Neural cell (in vitro differentiated cells): ENCODE data around the gene FAM185A. TPM values are rescaled to one million over a fixed set of nuclear protein-coding genes. Genes with fewer than 3 reads are reported as not detected.
"Not testable (repeated sequence)": the region's sequence is repeated elsewhere in the genome, so short reads cannot be mapped to it uniquely, and the experiment has no call there.

Source experiments
- H2AFZ ChIP-seq: fragments of 200-600, 300-800 bp; sonication (generic), shearing (Covaris generic); 2 replicates; pipeline ENCODE4 v1.6.0; 2014; ENCODE audit warnings: low read depth, mild to moderate bottlenecking, antibody characterized with exemption, low read length, moderate library complexity
- H3F3A ChIP-seq: fragments of 200-600 bp; shearing (Covaris generic); 2 replicates; pipeline ENCODE4 v1.6.1; 2016; ENCODE audit warnings: mild to moderate bottlenecking, moderate library complexity, mixed read lengths, antibody characterized with exemption, low read length; ENCODE audit not compliant: insufficient read depth, poor library complexity, severe bottlenecking
- H3K27ac ChIP-seq: fragments of 200-600, 300-800 bp; sonication (generic), shearing (Covaris generic); 2 replicates; pipeline ENCODE4 v1.5.1; 2014; ENCODE audit warnings: mild to moderate bottlenecking, low read length, moderate library complexity
- H3K27me3 ChIP-seq: fragments of 300-800, 200-600 bp; sonication (generic), shearing (Covaris generic); 2 replicates; pipeline ENCODE4 v1.6.0; 2014; ENCODE audit warnings: mild to moderate bottlenecking, low read depth, low read length, moderate library complexity; ENCODE audit not compliant: insufficient read depth
- H3K36me3 ChIP-seq: fragments of 300-800, 200-600 bp; sonication (generic), shearing (Covaris generic); 2 replicates; pipeline ENCODE4 v1.5.1; 2014; ENCODE audit warnings: mild to moderate bottlenecking, antibody characterized with exemption, low read length, moderate library complexity; ENCODE audit not compliant: insufficient read depth
- H3K4me2 ChIP-seq: fragments of 300-800, 200-600 bp; sonication (generic), shearing (Covaris generic); 2 replicates; pipeline ENCODE4 v1.6.0; 2014; ENCODE audit warnings: mild to moderate bottlenecking, low read length
- H3K4me3 ChIP-seq: fragments of 300-800, 200-600 bp; sonication (generic), shearing (Covaris generic); 2 replicates; pipeline ENCODE4 v1.5.1; 2014; ENCODE audit warnings: mild to moderate bottlenecking, low read length, moderate library complexity
- H3K79me2 ChIP-seq: fragments of 200-600 bp; shearing (Covaris generic); replicated peaks from 2 replicates; pipeline ENCODE4 v1.6.0; 2014; ENCODE audit warnings: mild to moderate bottlenecking, low read length, moderate library complexity; ENCODE audit not compliant: insufficient read depth
- H3K9ac ChIP-seq: fragments of 300-800, 200-600 bp; sonication (generic), shearing (Covaris generic); 2 replicates; pipeline ENCODE4 v1.6.1; 2016; ENCODE audit warnings: mild to moderate bottlenecking, low read length, mixed read lengths
- H3K9me2 ChIP-seq: fragments of 200-600 bp; shearing (Covaris generic); 2 replicates; pipeline ENCODE4 v1.6.1; 2016; ENCODE audit warnings: mild to moderate bottlenecking, low read length, mixed read lengths; ENCODE audit not compliant: insufficient read depth
- H3K9me3 ChIP-seq: fragments of 200-600, 300-800 bp; sonication (generic), shearing (Covaris generic); 2 replicates; pipeline ENCODE4 v1.6.1; 2016; ENCODE audit warnings: mild to moderate bottlenecking, mixed run types, low read length, moderate library complexity, mixed read lengths
- H4K20me1 ChIP-seq: fragments of 200-600 bp; shearing (Covaris generic); 2 replicates; pipeline ENCODE4 v1.6.1; 2016; ENCODE audit warnings: mild to moderate bottlenecking, mixed run types; ENCODE audit not compliant: insufficient read depth
- polyA plus RNA-seq: library from polyadenylated mRNA; depleted of rRNA; stranded (reverse); fragments of >200 nt; gene quantifications from 2 replicates; pipeline ENCODE4 v1.2.3, GENCODE V29; 2014
- TF ChIP-seq, protein P1 (sequence below): fragments of 450-650 bp; IDR thresholded peaks from 2 replicates; pipeline ENCODE4 v1.5.1; 2014; ENCODE audit warnings: antibody characterized with exemption, mild to moderate bottlenecking, moderate library complexity; ENCODE audit not compliant: poor library complexity, severe bottlenecking

Gene FAM185A
- polyA plus RNA-seq, 1 donor from 2014 or later, result 26.3 TPM

DNA sequence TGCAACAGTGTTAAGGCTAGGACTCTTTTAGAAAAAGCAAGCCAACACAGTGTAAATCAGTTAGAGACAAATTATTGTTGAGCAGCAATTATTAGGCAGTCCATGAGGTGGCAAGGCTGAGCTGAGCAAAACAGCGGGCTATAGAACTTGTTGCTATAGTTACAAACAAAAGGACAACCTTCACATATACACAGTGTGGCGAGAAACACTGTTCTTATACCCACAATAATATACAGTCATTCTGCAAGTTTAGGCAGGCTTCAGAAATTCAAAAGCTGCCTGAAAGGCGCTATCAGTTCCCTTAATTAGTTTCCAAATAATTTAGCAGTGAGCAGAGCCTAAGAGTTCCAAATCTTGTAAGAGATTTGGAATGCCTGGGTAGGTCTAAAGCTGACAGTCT lies 33.1 kb upstream of the FAM185A start:
- not testable (repeated sequence) for H2AFZ ChIP-seq, H3K79me2 ChIP-seq, H3K27me3 ChIP-seq, H3K4me2 ChIP-seq, H3K9me2 ChIP-seq, H3K4me3 ChIP-seq, H3F3A ChIP-seq, H3K9me3 ChIP-seq, H3K36me3 ChIP-seq, H3K9ac ChIP-seq, H4K20me1 ChIP-seq
- TF ChIP-seq, protein P1, sequence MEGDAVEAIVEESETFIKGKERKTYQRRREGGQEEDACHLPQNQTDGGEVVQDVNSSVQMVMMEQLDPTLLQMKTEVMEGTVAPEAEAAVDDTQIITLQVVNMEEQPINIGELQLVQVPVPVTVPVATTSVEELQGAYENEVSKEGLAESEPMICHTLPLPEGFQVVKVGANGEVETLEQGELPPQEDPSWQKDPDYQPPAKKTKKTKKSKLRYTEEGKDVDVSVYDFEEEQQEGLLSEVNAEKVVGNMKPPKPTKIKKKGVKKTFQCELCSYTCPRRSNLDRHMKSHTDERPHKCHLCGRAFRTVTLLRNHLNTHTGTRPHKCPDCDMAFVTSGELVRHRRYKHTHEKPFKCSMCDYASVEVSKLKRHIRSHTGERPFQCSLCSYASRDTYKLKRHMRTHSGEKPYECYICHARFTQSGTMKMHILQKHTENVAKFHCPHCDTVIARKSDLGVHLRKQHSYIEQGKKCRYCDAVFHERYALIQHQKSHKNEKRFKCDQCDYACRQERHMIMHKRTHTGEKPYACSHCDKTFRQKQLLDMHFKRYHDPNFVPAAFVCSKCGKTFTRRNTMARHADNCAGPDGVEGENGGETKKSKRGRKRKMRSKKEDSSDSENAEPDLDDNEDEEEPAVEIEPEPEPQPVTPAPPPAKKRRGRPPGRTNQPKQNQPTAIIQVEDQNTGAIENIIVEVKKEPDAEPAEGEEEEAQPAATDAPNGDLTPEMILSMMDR, result peak; percentile 15
- peak overlapping the region; percentile 24 for H3K27ac ChIP-seq

DNA sequence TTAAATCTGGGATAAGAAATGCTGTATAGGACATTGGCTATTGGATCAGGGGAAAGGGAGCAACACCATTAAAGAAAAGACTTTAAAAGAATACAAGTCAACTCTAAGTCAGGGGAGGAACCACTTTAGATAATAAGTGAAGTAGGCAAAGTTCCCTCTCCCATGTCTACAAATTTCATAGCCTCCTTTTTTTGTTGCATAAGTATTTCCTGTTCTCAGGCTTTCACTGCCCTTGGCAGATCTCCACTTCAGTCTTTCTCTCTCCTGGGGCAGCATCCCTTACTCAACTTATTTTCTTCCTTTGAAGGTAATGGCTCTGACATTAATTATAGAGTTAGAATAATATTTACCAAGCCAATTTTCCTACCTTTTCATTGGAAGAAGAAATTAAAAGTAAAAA lies 30.3 kb upstream of the FAM185A start:
- H3K79me2 ChIP-seq, H3K4me2 ChIP-seq, H3K9me3 ChIP-seq, H2AFZ ChIP-seq, H3K9me2 ChIP-seq, H3K9ac ChIP-seq, H3K27ac ChIP-seq, H3K36me3 ChIP-seq, H3K27me3 ChIP-seq, H3K4me3 ChIP-seq, H3F3A ChIP-seq, H4K20me1 ChIP-seq: not testable (repeated sequence)

DNA sequence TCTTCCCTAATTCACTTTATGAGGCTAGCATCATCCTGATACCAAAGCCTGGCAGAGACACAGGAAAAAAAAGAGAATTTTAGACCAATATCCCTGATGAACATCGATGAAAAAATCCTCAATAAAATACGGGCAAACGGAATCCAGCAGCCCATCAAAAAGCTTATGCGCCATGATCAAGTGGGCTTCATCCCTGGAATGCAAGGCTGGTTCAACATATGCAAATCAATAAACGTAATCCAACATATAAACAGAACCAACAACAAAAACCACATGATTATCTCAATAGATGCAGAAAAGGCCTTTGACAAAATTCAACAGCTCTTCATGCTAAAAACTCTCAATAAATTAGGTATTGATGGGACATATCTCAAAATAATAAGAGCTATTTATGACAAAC lies 22.6 kb upstream of the FAM185A start:
- not testable (repeated sequence) for H3K36me3 ChIP-seq, H3F3A ChIP-seq, H3K9me3 ChIP-seq, H3K9ac ChIP-seq, H3K27ac ChIP-seq, H3K4me3 ChIP-seq, H3K79me2 ChIP-seq, H2AFZ ChIP-seq, H3K27me3 ChIP-seq, H3K4me2 ChIP-seq, H4K20me1 ChIP-seq, H3K9me2 ChIP-seq

DNA sequence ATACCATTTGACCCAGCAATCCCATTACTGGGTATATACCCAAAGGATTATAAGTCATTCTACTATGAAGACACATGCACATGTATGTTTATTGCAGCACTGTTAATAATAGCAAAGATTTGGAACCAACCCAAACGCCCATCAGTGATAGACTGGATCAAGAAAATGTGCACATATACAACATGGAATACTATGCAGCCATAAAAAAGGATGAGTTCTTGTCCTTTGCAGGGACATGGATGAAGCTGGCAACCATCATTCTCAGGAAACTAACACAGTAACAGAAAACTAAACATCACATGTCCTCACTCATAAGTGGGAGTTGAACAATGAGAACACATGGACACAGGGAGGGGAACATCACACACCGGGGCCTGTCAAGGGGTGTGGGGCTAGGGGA lies 19.1 kb upstream of the FAM185A start:
- H3K79me2 ChIP-seq, result not testable (repeated sequence)

DNA sequence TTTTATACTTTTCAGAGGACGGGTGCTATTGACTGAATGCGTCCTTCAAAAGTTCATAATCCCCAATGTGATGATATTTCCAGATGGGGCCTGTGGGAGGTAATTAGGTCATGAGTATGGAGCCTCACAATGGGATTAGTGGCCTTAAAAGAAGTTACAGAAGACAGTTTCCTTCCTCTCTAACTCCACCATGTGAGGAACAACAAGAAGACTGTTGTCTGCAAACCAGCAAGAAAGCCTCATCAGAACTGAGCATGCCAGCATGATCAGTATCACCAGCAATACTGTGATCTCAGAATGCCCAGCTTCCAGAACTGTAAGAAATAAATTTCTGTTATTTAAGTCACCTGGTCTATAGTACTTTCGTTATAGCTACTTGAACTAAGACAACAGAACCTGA lies 18.4 kb upstream of the FAM185A start:
- not testable (repeated sequence) for H2AFZ ChIP-seq, H3K27ac ChIP-seq, H3F3A ChIP-seq, H3K4me2 ChIP-seq, H3K9me2 ChIP-seq, H3K36me3 ChIP-seq, H3K9ac ChIP-seq, H3K9me3 ChIP-seq, H3K27me3 ChIP-seq, H4K20me1 ChIP-seq, H3K4me3 ChIP-seq, H3K79me2 ChIP-seq

More for the DNA sequence above, 19.1 kb upstream of the FAM185A start:
- not testable (repeated sequence) for H3K9me3 ChIP-seq, H3K27me3 ChIP-seq, H3F3A ChIP-seq, H3K4me2 ChIP-seq, H3K9me2 ChIP-seq, H3K4me3 ChIP-seq, H3K9ac ChIP-seq, H3K36me3 ChIP-seq, H3K27ac ChIP-seq, H4K20me1 ChIP-seq, H2AFZ ChIP-seq

DNA sequence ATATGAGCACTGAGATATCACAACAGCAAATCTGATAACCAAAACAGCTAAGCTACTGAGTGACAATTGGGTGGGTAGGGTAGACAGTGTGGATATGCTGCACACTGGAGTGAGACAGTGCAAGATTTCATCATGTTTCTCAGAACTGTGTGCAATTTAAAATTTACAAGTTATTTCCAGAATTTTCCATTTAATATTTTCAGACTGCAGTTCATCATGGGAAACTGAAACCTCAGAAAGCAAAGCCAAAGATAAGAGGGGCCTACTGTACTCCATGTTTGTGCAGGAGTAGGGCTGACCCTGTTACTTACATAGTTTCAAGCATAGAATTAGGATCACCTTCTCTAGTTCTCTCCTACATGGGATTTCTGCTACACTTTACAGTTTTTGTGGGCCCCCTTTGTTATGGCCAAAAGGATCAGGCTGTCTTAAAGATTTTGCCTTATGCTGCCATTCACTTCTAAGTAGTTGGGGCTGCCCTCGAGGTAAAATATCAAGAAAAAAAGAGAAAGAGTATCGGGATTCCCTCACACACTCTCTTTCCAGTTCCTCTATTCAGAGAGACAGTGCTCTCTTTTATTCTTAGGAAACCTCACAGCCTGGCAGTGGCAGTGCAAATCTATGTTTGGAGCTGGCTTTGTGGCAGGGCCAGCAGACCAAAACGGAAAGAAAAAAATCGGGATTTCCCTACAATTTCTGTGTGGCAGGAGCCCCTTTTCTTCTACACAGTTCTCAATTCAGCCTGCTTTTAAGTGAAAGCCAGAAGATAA lies 6.6 kb upstream of the FAM185A start:
- H3K9me3 ChIP-seq, H3K4me2 ChIP-seq, H3F3A ChIP-seq, H3K27ac ChIP-seq, H4K20me1 ChIP-seq, H3K9ac ChIP-seq, H3K4me3 ChIP-seq, H3K9me2 ChIP-seq, H3K79me2 ChIP-seq, H2AFZ ChIP-seq, H3K36me3 ChIP-seq, H3K27me3 ChIP-seq: not testable (repeated sequence)

- H3K4me2 ChIP-seq, H3K27ac ChIP-seq, H3K9me3 ChIP-seq, H3K4me3 ChIP-seq, H3K36me3 ChIP-seq, H2AFZ ChIP-seq, H4K20me1 ChIP-seq, H3K9me2 ChIP-seq, H3K9ac ChIP-seq, H3K27me3 ChIP-seq, H3K79me2 ChIP-seq, H3F3A ChIP-seq: not testable (repeated sequence)
Measured at GRCh38 chr7:102743861-102744260, 4.9 kb upstream of the FAM185A start.
